Measurements from ENCODE around the gene MPST. TPM values are rescaled to one million over a fixed set of nuclear protein-coding genes. Genes with fewer than 3 reads are reported as not detected.

MPST gene
- total RNA-seq, 2 experiments from 2014 or later = 61.8 to 124 TPM

GRCh38 chr22:37018086-37018814, 1.3 kb upstream of the MPST start:
- peaks cover 13% of the 10 kb centered on the region for H3K4me1 ChIP-seq (ENCODE audit: insufficient read depth, low read length, poor library complexity, severe bottlenecking)
- no TSS peak for BruUV-seq (replicated peaks)
- no peaks in the 10 kb centered on the region for H3K9me2 ChIP-seq (ENCODE audit: insufficient read depth, low read length)
- H3K36me3 ChIP-seq (ENCODE audit: insufficient read depth, low read length) = no peaks in the 10 kb centered on the region
- H3K79me2 ChIP-seq (ENCODE audit: insufficient read depth, low read depth, low read length) = peaks cover 6% of the 10 kb centered on the region; the same call in 1 of the 2 replicates
- H2AFZ ChIP-seq (ENCODE audit: low read length) = no peak overlapping the region; the same call in 1 of the 2 replicates
- peak overlapping the region; percentile 85 for H3K4me2 ChIP-seq (ENCODE audit: low read length)
- DNase-seq (ENCODE audit: low spot score) = no peak
- no peaks in the 10 kb centered on the region for H4K20me1 ChIP-seq (ENCODE audit: insufficient read depth, low read length)
- H3K27ac ChIP-seq (ENCODE audit: low read depth, low read length, poor library complexity, severe bottlenecking) = no peak overlapping the region
- no peak for TF ChIP-seq EZH2phosphoT487 (IDR thresholded peaks at IDR 0.05; ENCODE audit: borderline replicate concordance, low read depth, low read length)
- no peak for TF ChIP-seq CTCF (conservative IDR thresholded peaks at IDR 0.05; ENCODE audit: low read length)
- POLR2A ChIA-PET = interaction anchor here (0.5 to 0.6 kb wide), 2 partner anchors 510 to 562 kb away, joined by 3 read pairs; partner anchors contain the start of gene LGALS2
- CTCF ChIA-PET (ENCODE audit: unreplicated experiment) = interaction anchor here (1.0 kb wide), 1 partner anchor 26 kb away, joined by 10 read pairs; no protein-coding TSS in a partner anchor
- intact Hi-C loops (cut with micrococcal nuclease; ENCODE audit: unreplicated experiment) = loop anchor here (5.0 kb wide), 1 partner anchor 156 kb away; the partner anchor contains the start of gene NCF4
- peak overlapping the region; percentile 90 for H3K4me3 ChIP-seq (ENCODE audit: low read depth, low read length, poor library complexity, severe bottlenecking)
- H3K9me3 ChIP-seq (ENCODE audit: low read length) = no peaks in the 10 kb centered on the region

GRCh38 chr22:37018815-37019308, 680 bp upstream of the MPST start:
- TF ChIP-seq CTCF (conservative IDR thresholded peaks at IDR 0.05; ENCODE audit: low read length) (no peak), EZH2phosphoT487 (IDR thresholded peaks at IDR 0.05; ENCODE audit: borderline replicate concordance, low read depth, low read length) (no peak)
- intact Hi-C loops (cut with micrococcal nuclease; ENCODE audit: unreplicated experiment) = loop anchor here (5.0 kb wide), 1 partner anchor 157 kb away; the partner anchor contains the start of gene NCF4
- Histone ChIP-seq H3K9me2 (ENCODE audit: insufficient read depth, low read length) (no peaks in the 10 kb centered on the region), H3K79me2 (ENCODE audit: insufficient read depth, low read depth, low read length) (peaks cover 6% of the 10 kb centered on the region; the same call in 1 of the 2 replicates), H3K27ac (ENCODE audit: low read depth, low read length, poor library complexity, severe bottlenecking) (peak overlapping the region; percentile 24), H3K9me3 (ENCODE audit: low read length) (no peaks in the 10 kb centered on the region), H2AFZ (ENCODE audit: low read length) (peak overlapping the region; percentile 54; the same call in 1 of the 2 replicates), H3K4me1 (ENCODE audit: insufficient read depth, low read length, poor library complexity, severe bottlenecking) (peaks cover 13% of the 10 kb centered on the region), H4K20me1 (ENCODE audit: insufficient read depth, low read length) (no peaks in the 10 kb centered on the region), H3K36me3 (ENCODE audit: insufficient read depth, low read length) (no peaks in the 10 kb centered on the region), H3K4me3 (ENCODE audit: low read depth, low read length, poor library complexity, severe bottlenecking) (peak overlapping the region; percentile 90), H3K4me2 (ENCODE audit: low read length) (peak overlapping the region; percentile 85)
- no peak for DNase-seq (ENCODE audit: low spot score)
- ChIA-PET CTCF (ENCODE audit: unreplicated experiment) (interaction anchor here (1.0 kb wide), 1 partner anchor 26 kb away, joined by 10 read pairs; no protein-coding TSS in a partner anchor), POLR2A (interaction anchor here (0.5 to 0.6 kb wide), 3 partner anchors 50 to 561 kb away, joined by 3 to 4 read pairs (median 3); partner anchors contain the start of gene LGALS2)
- BruUV-seq (replicated peaks) = no TSS peak
